ES-I3 (cell line): ENCODE measurements around the gene NOX1.
"Not testable (repeated sequence)": the region's sequence is repeated elsewhere in the genome, so short reads cannot be mapped to it uniquely, and the experiment has no call there.

Source experiments
- H3K36me3 ChIP-seq: 2 replicates; pipeline ENCODE4 v1.6.1; 2013; ENCODE audit warnings: mild to moderate bottlenecking, low read length, control low read depth, moderate library complexity; ENCODE audit not compliant: insufficient read depth
- H3K4me1 ChIP-seq: 2 replicates; pipeline ENCODE4 v1.6.1; 2013; ENCODE audit warnings: mild to moderate bottlenecking, control low read depth, low read length; ENCODE audit not compliant: insufficient read depth
- H3K9ac ChIP-seq: 2 replicates; pipeline ENCODE4 v1.6.1; 2013; ENCODE audit warnings: low read depth, mild to moderate bottlenecking, low read length, moderate library complexity
- H3K9me3 ChIP-seq: 2 replicates; pipeline ENCODE4 v1.6.1; 2013; ENCODE audit warnings: mild to moderate bottlenecking, low read length, moderate library complexity; ENCODE audit not compliant: control insufficient read depth, insufficient read depth

NOX1 gene

GRCh38 chrX:100798484-100799214, 75.5 kb downstream of the NOX1 start:
- no peaks in the 10 kb centered on the region for H3K9me3 ChIP-seq
- H3K4me1 ChIP-seq, result no peaks in the 10 kb centered on the region
- no peak overlapping the region for H3K9ac ChIP-seq
- H3K36me3 ChIP-seq, result no peaks in the 10 kb centered on the region

GRCh38 chrX:100797359-100797758, 76.8 kb downstream of the NOX1 start:
- Histone ChIP-seq H3K4me1 (no peaks in the 10 kb centered on the region), H3K9me3 (no peaks in the 10 kb centered on the region), H3K36me3 (no peaks in the 10 kb centered on the region)

GRCh38 chrX:100796371-100796770, 77.8 kb downstream of the NOX1 start:
- not testable (repeated sequence) for H3K36me3 ChIP-seq, H3K9ac ChIP-seq, H3K4me1 ChIP-seq, H3K9me3 ChIP-seq

More at GRCh38 chrX:100797359-100797758, 76.8 kb downstream of the NOX1 start:
- H3K9ac ChIP-seq, result no peak overlapping the region
